RCC 7860 (cell line): Measurements from ENCODE around the gene MAJIN.
"Not testable (repeated sequence)": the region's sequence is repeated elsewhere in the genome, so short reads cannot be mapped to it uniquely, and the experiment has no call there.

Experiments
- DNase-seq: peaks from one replicate; pipeline ENCODE4 v3.0.0-alpha.2; 2015; ENCODE audit warnings: low spot score
- FAIRE-seq: peaks from 2 replicates; lab custom pipeline; 2012; peaks lifted over from hg19 to GRCh38; lab: Jason Lieb, UNC

The MAJIN gene

GRCh38 chr11:64971421-64972233, at the start of gene MAJIN:
TSS of gene MAJIN (minus strand) at chr11:64972108. CDS start at chr11:64959405, 12,703 bp downstream.
- FAIRE-seq (no peak), DNase-seq (no peak)

GRCh38 chr11:65021509-65021908, 49.6 kb upstream of the MAJIN start:
- DNase-seq (no peak), FAIRE-seq (no peak)

GRCh38 chr11:65021003-65021402, 49.1 kb upstream of the MAJIN start:
- FAIRE-seq, result no peak
- no peak for DNase-seq

- FAIRE-seq (no peak), DNase-seq (no peak)
Observed at GRCh38 chr11:65019824-65020223, 47.9 kb upstream of the MAJIN start.

- DNase-seq (no peak), FAIRE-seq (no peak)
Observed at GRCh38 chr11:65017937-65018336, 46.0 kb upstream of the MAJIN start.

- no peak for DNase-seq
- no peak for FAIRE-seq
Observed at GRCh38 chr11:65016705-65017104, 44.8 kb upstream of the MAJIN start.

- FAIRE-seq, result no peak
- no peak for DNase-seq
Observed at GRCh38 chr11:65014726-65015227, 42.9 kb upstream of the MAJIN start.

GRCh38 chr11:65013888-65014725, 42.2 kb upstream of the MAJIN start, which contains the start of gene ARL2:
TSS of gene ARL2 (plus strand) at chr11:65014160. CDS start at chr11:65014208, 48 bp downstream.
- no peak for FAIRE-seq

GRCh38 chr11:65013130-65013887, 41.4 kb upstream of the MAJIN start:
- FAIRE-seq (no peak), DNase-seq (peak; percentile 73)

More at GRCh38 chr11:65013888-65014725, 42.2 kb upstream of the MAJIN start, which contains the start of gene ARL2:
- DNase-seq, result peak; percentile 71

- FAIRE-seq (no peak), DNase-seq (no peak)
Observed at GRCh38 chr11:65008873-65009272, 37.0 kb upstream of the MAJIN start.

GRCh38 chr11:65008016-65008415, 36.1 kb upstream of the MAJIN start:
- no peak for FAIRE-seq
- no peak for DNase-seq

GRCh38 chr11:65003968-65004367, 32.1 kb upstream of the MAJIN start:
- FAIRE-seq, result not testable (repeated sequence)

GRCh38 chr11:65003282-65003681, 31.4 kb upstream of the MAJIN start:
- FAIRE-seq (no peak), DNase-seq (no peak)

More at GRCh38 chr11:65003968-65004367, 32.1 kb upstream of the MAJIN start:
- DNase-seq, result not testable (repeated sequence)

- DNase-seq (no peak), FAIRE-seq (no peak)
Observed at GRCh38 chr11:65002706-65003105, 30.8 kb upstream of the MAJIN start.

GRCh38 chr11:64999478-64999877, 27.6 kb upstream of the MAJIN start:
- no peak for DNase-seq
- FAIRE-seq, result no peak

- no peak for DNase-seq
- no peak for FAIRE-seq
Observed at GRCh38 chr11:64998690-64999431, 27.0 kb upstream of the MAJIN start.

- FAIRE-seq (no peak), DNase-seq (no peak)
Observed at GRCh38 chr11:64998141-64998540, 26.2 kb upstream of the MAJIN start.

- DNase-seq (peak; percentile 11), FAIRE-seq (no peak)
Observed at GRCh38 chr11:64996710-64997380, 24.9 kb upstream of the MAJIN start, which contains the start of gene BATF2. TSS of gene BATF2 (minus strand) at chr11:64996971. CDS start at chr11:64996914, 57 bp downstream.

- FAIRE-seq, result no peak
- DNase-seq, result no peak
Observed at GRCh38 chr11:64996327-64996709, 24.4 kb upstream of the MAJIN start.
